Activated CD4-positive, alpha-beta memory T cell treated with anti-CD3 and anti-CD28 coated beads for 36 hours (primary cell): ENCODE results near the gene ARSA. TPM values are rescaled to one million over a fixed set of nuclear protein-coding genes. Genes with fewer than 3 reads are reported as not detected.

Experiments
- CTCF ChIA-PET: fragments of 350-600 bp; sonication (Branson Sonifier 250); formaldehyde crosslinking; loops from one replicate; lab custom pipeline; 2021; ENCODE audit warnings: antibody characterized with exemption, inconsistent platforms; lab: Charles Lee
- POLR2A ChIA-PET: fragments of 350-600 bp; sonication (Branson Sonifier 250); formaldehyde crosslinking; loops from one replicate; lab custom pipeline; 2021; ENCODE audit warnings: antibody characterized with exemption; lab: Charles Lee
- DNase-seq: peaks from one replicate; pipeline ENCODE4 v3.0.0-alpha.2; 2020
- H3K27ac Mint-ChIP-seq: one replicate; pipeline ENCODE4 v1.8.0; 2021; ENCODE audit warnings: mixed read lengths
- H3K27me3 Mint-ChIP-seq: one replicate; pipeline ENCODE4 v1.8.0; 2021; ENCODE audit warnings: mixed read lengths
- H3K36me3 Mint-ChIP-seq: one replicate; pipeline ENCODE4 v1.8.0; 2021; ENCODE audit warnings: mixed read lengths
- H3K4me1 Mint-ChIP-seq: one replicate; pipeline ENCODE4 v1.8.0; 2021; ENCODE audit warnings: low read depth, mixed read lengths
- H3K4me3 Mint-ChIP-seq: one replicate; pipeline ENCODE4 v1.8.0; 2021; ENCODE audit warnings: mild to moderate bottlenecking, mixed read lengths
- H3K9me3 Mint-ChIP-seq: one replicate; pipeline ENCODE4 v1.8.0; 2021; ENCODE audit warnings: mixed read lengths
- intact Hi-C: fragments of 100-400 bp; cut with micrococcal nuclease; formaldehyde crosslinking; loops from one replicate; pipeline ENCODE4 v1.15.1; 2023
- total RNA-seq, 2 experiments: library from RNA; stranded (reverse); gene quantifications; one replicate each; pipeline ENCODE4 v1.2.3, GENCODE V29; 2021

The ARSA gene
- total RNA-seq, 2 experiments from 2014 or later: 23.9 to 25.8 TPM

DNA sequence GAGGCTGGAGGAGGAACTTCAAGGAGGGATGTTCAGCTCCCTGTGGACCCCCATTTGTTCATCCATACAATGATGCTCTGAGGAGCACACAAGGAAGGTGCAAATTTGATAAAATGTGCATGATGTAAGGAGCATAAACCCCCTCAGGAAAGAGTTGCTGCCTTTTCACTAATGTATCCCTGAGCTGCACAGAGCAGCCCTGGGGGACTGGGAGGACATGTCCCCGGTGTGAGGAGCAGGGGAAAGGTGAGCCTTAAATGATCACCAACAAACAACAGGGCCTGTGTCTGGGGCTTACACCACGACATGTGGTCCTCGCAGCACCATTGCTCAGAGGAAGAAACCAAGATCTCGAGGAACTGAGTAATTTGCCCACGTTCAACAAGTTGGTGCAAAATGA is 30.9 kb downstream of the ARSA start:
- peaks cover 5% of the 10 kb centered on the region for H3K36me3 Mint-ChIP-seq
- peaks cover 8% of the 10 kb centered on the region for H3K4me1 Mint-ChIP-seq
- H3K27me3 Mint-ChIP-seq: peaks cover 19% of the 10 kb centered on the region
- no peak overlapping the region for H3K27ac Mint-ChIP-seq
- no peaks in the 10 kb centered on the region for H3K9me3 Mint-ChIP-seq
- H3K4me3 Mint-ChIP-seq: no peak overlapping the region
- CTCF ChIA-PET: no interaction called here
- no peak for DNase-seq
- POLR2A ChIA-PET: no interaction called here
- intact Hi-C loops: no loop called here

DNA sequence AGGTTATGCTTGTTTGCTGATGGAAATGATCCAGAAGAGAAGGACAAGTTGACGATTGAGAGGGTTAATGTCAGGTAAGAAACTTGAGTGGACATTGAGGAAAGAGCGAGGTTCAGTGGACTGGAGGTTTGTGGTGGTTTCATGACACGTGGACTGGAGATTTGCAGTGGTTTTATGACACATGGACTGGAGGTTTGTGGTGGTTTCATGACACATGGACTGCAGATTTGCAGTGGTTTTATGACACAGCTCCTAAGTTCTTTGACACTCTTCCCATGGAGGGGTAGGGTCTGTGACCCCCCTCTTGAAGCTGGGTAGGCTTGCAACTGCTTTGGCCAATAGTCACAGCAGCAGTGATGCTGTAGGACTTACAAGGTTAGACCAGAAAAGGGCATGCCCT is 32.8 kb downstream of the ARSA start:
- ChIA-PET POLR2A (no interaction called here), CTCF (no interaction called here)
- Mint-ChIP-seq H3K27me3 (peaks cover 12% of the 10 kb centered on the region), H3K36me3 (peaks cover 4% of the 10 kb centered on the region), H3K27ac (no peak overlapping the region), H3K4me1 (peaks cover 4% of the 10 kb centered on the region), H3K9me3 (no peaks in the 10 kb centered on the region), H3K4me3 (no peak overlapping the region)
- no peak for DNase-seq
- intact Hi-C loops: no loop called here

- Mint-ChIP-seq H3K27ac (no peak overlapping the region), H3K4me1 (peaks cover 8% of the 10 kb centered on the region), H3K9me3 (no peaks in the 10 kb centered on the region)
Measured at GRCh38 chr22:50587407-50587806, 40.5 kb downstream of the ARSA start.

DNA sequence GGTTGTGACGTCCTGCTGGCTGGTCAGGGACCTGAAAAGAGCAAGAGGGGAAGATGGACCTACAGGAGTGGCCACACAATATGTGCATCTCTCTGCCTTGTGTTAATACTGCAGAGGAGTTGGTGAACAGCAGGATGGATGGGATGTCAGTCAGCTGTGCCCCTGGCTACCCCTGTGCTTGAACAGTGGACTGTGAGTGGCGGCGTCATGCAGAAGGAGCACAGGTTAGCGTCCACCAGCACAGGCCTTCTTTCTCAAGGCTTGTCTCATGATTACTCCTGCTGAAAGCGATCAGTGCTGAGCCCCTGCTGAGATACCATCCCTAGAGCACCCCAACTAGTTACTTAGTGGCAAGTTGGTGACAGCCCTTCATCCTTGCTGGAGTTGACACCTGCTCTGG is 41.5 kb downstream of the ARSA start:
- H3K9me3 Mint-ChIP-seq: no peaks in the 10 kb centered on the region
- H3K36me3 Mint-ChIP-seq: no peaks in the 10 kb centered on the region
- CTCF ChIA-PET: interaction anchor here (1.2 kb wide), 1 partner anchor 164 kb away, joined by 3 read pairs; no protein-coding TSS in a partner anchor
- H3K27ac Mint-ChIP-seq: no peak overlapping the region
- no peak overlapping the region for H3K4me3 Mint-ChIP-seq
- intact Hi-C loops: no loop called here
- POLR2A ChIA-PET: no interaction called here
- no peaks in the 10 kb centered on the region for H3K27me3 Mint-ChIP-seq
- peaks cover 13% of the 10 kb centered on the region for H3K4me1 Mint-ChIP-seq
- no peak for DNase-seq

More at GRCh38 chr22:50587407-50587806, 40.5 kb downstream of the ARSA start:
- intact Hi-C loops: no loop called here
- Mint-ChIP-seq H3K4me3 (no peak overlapping the region), H3K36me3 (no peaks in the 10 kb centered on the region), H3K27me3 (no peaks in the 10 kb centered on the region)
- ChIA-PET POLR2A (no interaction called here), CTCF (interaction anchor here (0.6 to 1.2 kb wide), 2 partner anchors 32 to 165 kb away, joined by 3 to 4 read pairs; no protein-coding TSS in a partner anchor)
- DNase-seq: no peak

DNA sequence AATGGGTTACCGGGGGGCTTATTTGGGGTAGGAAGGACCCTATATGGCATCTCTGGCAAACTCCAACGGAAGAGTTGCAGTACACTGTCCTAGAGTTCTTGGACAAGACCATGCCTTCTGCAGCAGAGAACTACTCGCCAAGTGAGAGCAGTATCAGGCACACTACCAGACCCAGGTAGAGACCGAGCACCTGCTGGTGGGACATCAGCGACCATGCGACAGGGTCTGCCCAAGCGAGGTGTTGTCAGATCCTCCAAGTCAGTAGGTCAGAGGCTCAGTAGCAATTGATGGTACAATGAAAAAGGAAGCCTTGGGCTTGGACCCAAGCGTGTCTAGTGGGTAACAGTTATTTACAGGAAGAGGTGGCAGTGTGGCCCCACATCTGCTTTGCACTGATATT is 42.2 kb downstream of the ARSA start:
- H3K36me3 Mint-ChIP-seq: no peaks in the 10 kb centered on the region

DNA sequence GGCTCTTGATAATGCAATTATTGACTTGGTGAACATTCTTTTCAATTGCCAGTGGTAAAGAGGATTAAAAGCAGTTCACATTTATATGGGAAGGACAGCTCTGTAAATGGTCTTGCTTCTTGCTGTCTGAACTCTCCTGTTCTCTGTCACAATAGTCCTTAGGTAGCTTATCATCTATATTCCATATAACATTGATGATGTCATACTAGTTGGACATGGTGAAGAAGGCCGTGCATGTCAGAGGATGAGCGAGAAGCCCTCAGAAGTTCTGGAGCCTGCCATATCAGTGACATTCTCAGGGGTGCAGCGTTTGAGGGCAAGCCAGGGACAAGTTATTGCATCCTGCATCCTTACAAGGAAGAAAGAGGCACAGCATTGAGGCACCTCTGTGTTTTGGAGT is 42.7 kb downstream of the ARSA start:
- no peak for DNase-seq
- POLR2A ChIA-PET: interaction anchor here (1.1 kb wide), 1 partner anchor 59 kb away, joined by 4 read pairs; the partner anchor contains the start of gene SCO2
- Mint-ChIP-seq H3K27ac (no peak overlapping the region), H3K4me3 (no peak overlapping the region), H3K9me3 (no peaks in the 10 kb centered on the region), H3K27me3 (no peaks in the 10 kb centered on the region), H3K4me1 (peaks cover 19% of the 10 kb centered on the region), H3K36me3 (no peaks in the 10 kb centered on the region)
- intact Hi-C loops: no loop called here
- CTCF ChIA-PET: interaction anchor here (1.5 kb wide), 1 partner anchor 35 kb away, joined by 4 read pairs; no protein-coding TSS in a partner anchor

More for the DNA sequence above, 42.2 kb downstream of the ARSA start:
- H3K4me3 Mint-ChIP-seq: no peak overlapping the region
- ChIA-PET CTCF (interaction anchor here (1.5 kb wide), 1 partner anchor 35 kb away, joined by 4 read pairs; no protein-coding TSS in a partner anchor), POLR2A (no interaction called here)
- no peak for DNase-seq
- no peaks in the 10 kb centered on the region for H3K9me3 Mint-ChIP-seq
- intact Hi-C loops: no loop called here
- H3K4me1 Mint-ChIP-seq: peaks cover 15% of the 10 kb centered on the region
- H3K27ac Mint-ChIP-seq: no peak overlapping the region
- no peaks in the 10 kb centered on the region for H3K27me3 Mint-ChIP-seq

- intact Hi-C loops: no loop called here
- peaks cover 4% of the 10 kb centered on the region for H3K36me3 Mint-ChIP-seq
- ChIA-PET POLR2A (interaction anchor here (1.1 kb wide), 1 partner anchor 59 kb away, joined by 4 read pairs; the partner anchor contains the start of gene SCO2), CTCF (interaction anchor here (1.5 kb wide), 1 partner anchor 36 kb away, joined by 4 read pairs; no protein-coding TSS in a partner anchor)
- H3K9me3 Mint-ChIP-seq: no peaks in the 10 kb centered on the region
- peaks cover 20% of the 10 kb centered on the region for H3K4me1 Mint-ChIP-seq
- DNase-seq: no peak
- H3K4me3 Mint-ChIP-seq: peak overlapping the region; percentile 94
- no peak overlapping the region for H3K27ac Mint-ChIP-seq
- no peaks in the 10 kb centered on the region for H3K27me3 Mint-ChIP-seq
Measured at GRCh38 chr22:50584106-50585096, 43.6 kb downstream of the ARSA start.

GRCh38 chr22:50583294-50583861 is 44.6 kb downstream of the ARSA start:
- no peaks in the 10 kb centered on the region for H3K9me3 Mint-ChIP-seq
- peak overlapping the region; percentile 65 for H3K27ac Mint-ChIP-seq
- H3K36me3 Mint-ChIP-seq: peaks cover 5% of the 10 kb centered on the region
- no peak for DNase-seq
- POLR2A ChIA-PET: interaction anchor here (1.0 to 2.4 kb wide), 5 partner anchors 18 to 58 kb away, joined by 3 to 13 read pairs (median 9); partner anchors contain the start of genes SCO2, SYCE3 and TYMP
- peak overlapping the region; percentile 94 for H3K4me3 Mint-ChIP-seq
- intact Hi-C loops: loop anchor here (2.0 kb wide), 2 partner anchors 45 to 53 kb away; partner anchors contain the start of gene TYMP
- CTCF ChIA-PET: interaction anchor here (1.2 to 2.8 kb wide), 4 partner anchors 20 to 58 kb away, joined by 3 to 17 read pairs (median 11); partner anchors contain the start of genes SCO2 and SYCE3
- peaks cover 20% of the 10 kb centered on the region for H3K4me1 Mint-ChIP-seq
- no peaks in the 10 kb centered on the region for H3K27me3 Mint-ChIP-seq

DNA sequence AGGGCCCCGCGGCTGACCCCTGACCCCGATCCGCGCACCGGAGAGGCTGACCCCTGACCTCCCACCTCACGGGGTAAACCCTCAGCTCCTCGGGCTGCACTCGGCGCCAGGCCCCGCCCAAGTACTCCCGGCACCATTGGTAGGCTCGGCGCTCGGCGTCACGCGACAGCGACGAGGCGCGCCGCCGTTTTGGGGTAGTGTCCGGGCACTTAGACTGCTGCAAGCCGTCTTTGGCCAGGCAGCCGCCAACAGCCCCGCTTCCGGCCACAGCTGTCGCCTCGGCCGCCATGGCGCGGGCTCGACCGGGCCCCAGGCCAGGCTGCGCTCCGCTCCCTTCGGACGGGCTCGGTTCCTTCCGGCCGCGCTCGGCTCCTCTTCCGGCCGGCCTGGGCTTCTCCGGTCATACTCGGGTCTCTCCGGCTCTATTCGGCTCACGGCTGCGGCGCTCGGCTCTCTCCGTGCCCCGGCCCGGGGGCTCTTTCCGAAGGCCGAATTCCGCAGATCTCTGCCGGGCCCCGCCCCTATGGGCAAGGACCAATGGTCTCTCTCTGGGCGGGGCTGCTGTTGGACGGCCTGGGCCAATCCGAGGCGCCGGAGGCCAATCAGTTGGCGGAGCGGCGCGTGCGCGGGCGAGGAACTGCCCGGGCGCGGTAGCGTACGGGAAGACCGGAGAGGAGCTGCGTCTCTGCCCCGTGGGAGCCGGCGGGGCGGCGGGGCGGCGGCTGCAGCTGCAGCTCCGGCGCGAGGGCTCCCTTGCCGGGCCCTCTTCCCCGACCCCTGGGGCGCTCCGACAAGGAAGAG is 45.3 kb downstream of the ARSA start, which contains the start of gene CHKB:
TSS of gene CHKB (minus strand) at position 357 of the 801 bp plus-strand sequence. CDS start at position 289, 68 bp downstream.
- intact Hi-C loops: loop anchor here (1.0 to 2.0 kb wide), 5 partner anchors 19 to 74 kb away; partner anchors contain the start of genes NCAPH2 and TYMP
- peak within 1 kb of the TSS; percentile 87 for H3K27ac Mint-ChIP-seq
- ChIA-PET POLR2A (interaction anchor here (0.6 to 2.4 kb wide), 11 partner anchors 17 to 74 kb away, joined by 3 to 13 read pairs (median 5); partner anchors contain the start of genes MAPK8IP2, SCO2, SYCE3 and TYMP), CTCF (interaction anchor here (1.2 to 2.8 kb wide), 7 partner anchors 20 to 109 kb away, joined by 3 to 17 read pairs (median 5); partner anchors contain the start of genes SCO2 and SYCE3)
- H3K9me3 Mint-ChIP-seq: no peaks in the 10 kb centered on the region
- H3K4me3 Mint-ChIP-seq: peak within 1 kb of the TSS; percentile 94
- DNase-seq: peak; percentile 99
- peaks cover 5% of the 10 kb centered on the region for H3K36me3 Mint-ChIP-seq
- H3K4me1 Mint-ChIP-seq: peaks cover 21% of the 10 kb centered on the region
- no peaks in the 10 kb centered on the region for H3K27me3 Mint-ChIP-seq

DNA sequence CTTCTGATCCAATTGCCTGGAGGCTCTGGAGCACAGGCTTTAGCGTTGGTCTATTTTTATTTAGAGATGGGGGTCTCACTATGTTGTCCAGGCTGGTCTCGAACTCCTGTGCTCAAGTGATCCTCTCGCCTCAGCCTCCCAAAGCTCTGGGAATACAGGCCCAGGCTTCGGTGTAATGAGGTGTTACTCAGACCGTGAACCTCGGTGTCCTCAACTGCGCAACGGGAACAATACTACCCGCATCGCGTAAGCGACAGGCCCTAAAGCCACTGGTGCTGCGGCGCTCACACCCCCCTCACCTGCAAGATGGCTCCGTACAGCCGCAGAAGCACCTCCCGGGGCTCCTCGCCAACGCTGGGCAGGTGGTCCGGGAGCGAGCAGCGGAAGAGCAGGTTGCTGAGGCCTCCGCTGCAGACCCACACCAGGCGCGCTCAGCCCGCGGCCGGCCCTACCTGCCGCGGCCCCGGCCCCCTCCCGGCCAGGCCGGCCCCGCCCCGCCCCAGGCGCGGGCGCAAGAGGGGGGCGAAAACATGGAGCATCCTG is 45.9 kb downstream of the ARSA start:
- peak overlapping the region; percentile 94 for H3K4me3 Mint-ChIP-seq
- H3K4me1 Mint-ChIP-seq: peaks cover 27% of the 10 kb centered on the region
- H3K27me3 Mint-ChIP-seq: no peaks in the 10 kb centered on the region
- intact Hi-C loops: loop anchor here (1.0 to 2.0 kb wide), 5 partner anchors 19 to 74 kb away; partner anchors contain the start of genes NCAPH2 and TYMP
- no peaks in the 10 kb centered on the region for H3K9me3 Mint-ChIP-seq
- CTCF ChIA-PET: interaction anchor here (0.7 to 2.8 kb wide), 9 partner anchors 19 to 110 kb away, joined by 3 to 17 read pairs (median 4); partner anchors contain the start of genes KLHDC7B, SCO2 and SYCE3
- peak overlapping the region; percentile 87 for H3K27ac Mint-ChIP-seq
- DNase-seq: peak; percentile 62
- H3K36me3 Mint-ChIP-seq: peaks cover 6% of the 10 kb centered on the region
- POLR2A ChIA-PET: interaction anchor here (0.6 to 2.4 kb wide), 9 partner anchors 16 to 73 kb away, joined by 3 to 13 read pairs (median 6); partner anchors contain the start of genes MAPK8IP2, SCO2, SYCE3 and TYMP
